IPS-11a (cell line): ENCODE data around the gene PITPNB.

Experiments
- H3K4me3 ChIP-seq: one replicate; pipeline ENCODE4 v1.5.1; 2013; ENCODE audit warnings: low read depth, low read length, control low read depth

The PITPNB gene

DNA sequence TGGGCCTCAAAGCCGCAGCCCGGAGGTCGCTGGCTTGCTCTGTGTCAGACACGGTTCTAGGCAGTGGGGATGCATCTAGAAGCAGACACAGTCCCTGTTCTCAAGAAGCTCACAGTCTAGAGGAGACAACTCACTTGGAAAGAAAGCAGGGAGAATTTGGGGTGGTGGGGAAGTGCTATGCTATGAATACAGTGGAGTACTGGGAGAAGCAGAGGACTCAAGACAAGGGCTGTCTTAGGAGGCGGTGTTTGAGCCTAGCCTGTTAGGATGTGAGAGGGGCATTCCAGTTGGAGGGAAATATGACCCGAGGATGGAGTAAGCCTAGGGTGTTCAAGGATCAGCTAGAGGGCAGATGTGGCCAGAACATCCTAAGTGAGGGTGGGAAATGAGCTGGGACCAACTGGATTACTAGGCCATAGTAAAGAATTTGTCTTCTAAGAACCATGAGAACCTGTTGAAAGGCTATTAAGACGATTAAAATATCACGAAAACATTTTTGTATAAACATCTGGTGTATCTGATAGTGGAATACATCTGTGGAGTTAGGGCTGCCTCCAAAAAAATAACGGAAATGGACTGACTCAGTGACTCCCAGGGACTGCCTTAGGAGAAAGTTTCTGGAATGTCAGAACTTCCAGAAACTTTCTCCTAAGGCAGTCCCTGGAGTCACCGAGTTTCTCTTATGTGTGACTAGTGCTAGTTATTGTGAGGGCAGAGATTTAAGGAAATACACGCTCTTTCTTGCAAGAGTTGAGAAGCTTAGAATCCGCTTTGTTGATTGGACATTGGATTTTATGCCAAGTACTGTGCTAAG lies 1.1 kb upstream of the PITPNB start:
- H3K4me3 ChIP-seq = peak overlapping the region; percentile 49

GRCh38 chr22:27918341-27919221 lies 475 bp downstream of the PITPNB start:
- H3K4me3 ChIP-seq = peak overlapping the region; percentile 87

- H3K4me3 ChIP-seq = no peak overlapping the region
Measured at GRCh38 chr22:27915986-27916385, 3.1 kb downstream of the PITPNB start.

- H3K4me3 ChIP-seq = no peak overlapping the region
Measured at GRCh38 chr22:27913162-27913741, 5.8 kb downstream of the PITPNB start.

DNA sequence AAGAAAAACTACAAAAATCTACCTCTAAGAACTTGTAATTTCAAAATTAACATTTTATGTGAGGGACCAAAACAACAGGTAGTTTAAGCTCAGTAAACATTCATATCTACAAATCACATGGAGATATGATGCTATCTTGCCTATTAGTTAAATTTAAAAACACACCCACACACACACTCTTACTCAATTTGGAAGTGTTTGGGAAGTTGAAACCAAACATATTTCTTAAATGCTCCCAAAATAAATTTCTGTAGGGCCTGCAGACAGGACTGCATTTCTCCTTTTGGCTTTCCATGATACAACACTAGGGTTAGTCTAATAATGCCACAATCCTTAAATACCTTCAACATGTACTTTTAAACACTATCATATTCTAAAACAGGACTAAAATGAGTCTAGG lies 7.0 kb downstream of the PITPNB start:
- H3K4me3 ChIP-seq = no peak overlapping the region

DNA sequence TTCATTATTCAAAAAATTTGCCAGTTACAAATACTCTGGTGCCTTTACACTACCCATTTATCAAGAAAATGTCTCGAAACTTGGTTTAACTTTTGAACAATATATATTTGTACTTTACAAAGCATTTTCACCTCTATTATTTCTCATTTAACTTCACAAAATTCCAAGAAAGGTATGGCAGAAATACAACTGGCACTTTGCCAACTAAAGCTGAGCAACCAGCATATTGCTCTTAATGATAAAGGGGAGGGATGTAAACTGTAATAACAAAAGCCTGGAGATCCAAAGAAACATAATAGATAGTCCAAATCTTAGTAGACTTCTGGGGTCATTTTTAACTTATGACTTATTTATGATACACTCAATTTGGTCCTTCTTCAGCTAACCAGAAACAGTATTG lies 7.7 kb downstream of the PITPNB start:
- no peak overlapping the region for H3K4me3 ChIP-seq

DNA sequence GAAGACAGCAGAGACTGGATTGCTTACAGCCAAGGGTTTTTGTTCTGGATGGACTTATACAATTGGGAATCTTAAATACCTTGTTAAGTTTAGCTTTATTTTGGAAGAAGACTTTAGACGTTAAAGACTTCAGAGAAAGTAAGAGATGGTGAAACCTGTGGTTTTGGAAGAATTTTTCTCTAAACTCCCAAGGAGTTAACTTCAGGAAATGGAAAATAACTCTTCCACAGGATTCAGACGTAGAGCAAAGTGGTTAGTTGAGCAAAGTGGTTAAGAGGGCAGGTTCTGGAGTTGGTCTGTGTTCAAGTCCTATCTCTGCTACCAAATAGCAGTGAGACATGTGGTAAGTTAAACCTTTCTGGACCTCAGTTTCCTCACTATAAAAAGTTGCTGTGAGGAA lies 12.8 kb downstream of the PITPNB start:
- H3K4me3 ChIP-seq = no peak overlapping the region

DNA sequence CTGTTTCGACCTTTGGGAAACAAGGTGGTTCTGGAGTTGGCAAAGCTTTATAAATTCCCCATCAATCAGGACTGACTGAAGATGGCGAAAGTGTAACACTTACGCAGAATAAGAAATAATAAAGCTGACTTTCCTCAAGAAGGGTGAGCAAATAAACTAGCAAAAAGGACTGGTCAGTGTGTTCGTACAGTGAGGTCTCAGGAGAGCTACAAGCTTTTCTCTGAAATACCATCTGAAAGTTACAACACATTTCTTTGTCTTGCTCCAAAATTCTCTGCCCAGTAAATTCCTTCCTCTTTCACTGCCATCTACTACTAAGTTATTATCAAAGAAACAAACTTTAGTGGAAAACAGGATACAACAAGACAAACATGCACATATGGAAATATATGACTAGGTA lies 13.4 kb downstream of the PITPNB start:
- H3K4me3 ChIP-seq = no peak overlapping the region

GRCh38 chr22:27903805-27904473 lies 15.1 kb downstream of the PITPNB start:
- no peak overlapping the region for H3K4me3 ChIP-seq

GRCh38 chr22:27900153-27900552 lies 18.9 kb downstream of the PITPNB start:
- no peak overlapping the region for H3K4me3 ChIP-seq

DNA sequence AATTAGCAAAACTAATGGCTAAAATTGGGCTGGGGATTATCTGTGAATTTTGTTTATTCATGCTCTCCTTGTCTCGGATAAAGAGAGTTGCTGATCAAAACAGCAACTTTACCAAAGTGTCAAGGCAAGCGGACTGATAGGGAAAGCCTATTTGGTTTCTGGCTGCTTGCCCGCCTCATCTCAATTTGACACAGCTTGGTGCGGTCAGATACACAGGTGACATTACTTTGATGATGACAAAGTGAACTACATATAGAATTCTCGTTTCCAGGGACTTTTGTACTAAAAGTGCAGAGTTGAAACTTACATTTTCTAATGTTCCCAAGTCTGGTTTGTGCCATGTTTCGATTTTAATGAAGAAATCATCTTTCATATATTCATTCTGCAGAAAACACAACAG lies 22.8 kb downstream of the PITPNB start:
- no peak overlapping the region for H3K4me3 ChIP-seq

GRCh38 chr22:27895600-27895999 lies 23.5 kb downstream of the PITPNB start:
- no peak overlapping the region for H3K4me3 ChIP-seq

DNA sequence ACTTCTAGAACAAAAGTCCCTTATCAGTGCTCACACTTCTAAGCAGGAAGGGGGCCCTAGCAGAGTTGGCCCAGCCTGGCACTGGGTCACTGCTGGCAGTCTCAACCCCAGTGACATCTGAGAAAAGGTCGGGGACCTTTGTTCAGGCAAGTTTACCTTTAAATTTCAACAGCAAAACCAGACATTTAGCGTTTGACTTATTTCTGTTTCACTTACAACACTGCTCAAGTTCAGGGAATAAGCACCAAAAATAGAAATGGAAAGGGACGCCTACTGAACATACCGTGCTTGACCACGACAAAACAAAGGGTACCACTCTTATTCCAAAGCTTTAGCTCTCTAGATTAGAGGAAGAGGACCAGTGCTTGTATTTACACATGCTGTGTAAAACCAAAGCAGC lies 26.2 kb downstream of the PITPNB start:
- no peak overlapping the region for H3K4me3 ChIP-seq

- no peak overlapping the region for H3K4me3 ChIP-seq
Measured at GRCh38 chr22:27892064-27892463, 27.0 kb downstream of the PITPNB start.

DNA sequence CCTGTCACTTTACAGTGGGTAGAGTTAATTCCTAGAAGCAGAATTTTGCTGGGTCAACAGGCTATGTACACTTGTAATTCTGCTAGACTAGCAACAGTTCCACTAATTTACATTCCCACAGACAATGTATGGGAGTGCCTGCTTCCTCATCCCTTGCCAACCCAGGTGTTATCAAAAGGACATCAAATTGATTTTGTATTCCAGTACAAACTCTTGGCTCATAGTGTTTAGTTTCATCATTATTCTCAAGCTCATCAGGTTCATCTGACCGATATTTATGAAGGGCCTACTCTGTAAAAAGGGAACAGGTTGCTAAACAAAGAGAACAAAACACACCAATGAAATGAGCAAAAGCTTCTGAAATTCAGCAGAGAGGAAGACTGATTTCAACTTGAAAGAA lies 30.7 kb downstream of the PITPNB start:
- H3K4me3 ChIP-seq = no peak overlapping the region

- no peak overlapping the region for H3K4me3 ChIP-seq
Measured at GRCh38 chr22:27886843-27887151, 32.3 kb downstream of the PITPNB start.

DNA sequence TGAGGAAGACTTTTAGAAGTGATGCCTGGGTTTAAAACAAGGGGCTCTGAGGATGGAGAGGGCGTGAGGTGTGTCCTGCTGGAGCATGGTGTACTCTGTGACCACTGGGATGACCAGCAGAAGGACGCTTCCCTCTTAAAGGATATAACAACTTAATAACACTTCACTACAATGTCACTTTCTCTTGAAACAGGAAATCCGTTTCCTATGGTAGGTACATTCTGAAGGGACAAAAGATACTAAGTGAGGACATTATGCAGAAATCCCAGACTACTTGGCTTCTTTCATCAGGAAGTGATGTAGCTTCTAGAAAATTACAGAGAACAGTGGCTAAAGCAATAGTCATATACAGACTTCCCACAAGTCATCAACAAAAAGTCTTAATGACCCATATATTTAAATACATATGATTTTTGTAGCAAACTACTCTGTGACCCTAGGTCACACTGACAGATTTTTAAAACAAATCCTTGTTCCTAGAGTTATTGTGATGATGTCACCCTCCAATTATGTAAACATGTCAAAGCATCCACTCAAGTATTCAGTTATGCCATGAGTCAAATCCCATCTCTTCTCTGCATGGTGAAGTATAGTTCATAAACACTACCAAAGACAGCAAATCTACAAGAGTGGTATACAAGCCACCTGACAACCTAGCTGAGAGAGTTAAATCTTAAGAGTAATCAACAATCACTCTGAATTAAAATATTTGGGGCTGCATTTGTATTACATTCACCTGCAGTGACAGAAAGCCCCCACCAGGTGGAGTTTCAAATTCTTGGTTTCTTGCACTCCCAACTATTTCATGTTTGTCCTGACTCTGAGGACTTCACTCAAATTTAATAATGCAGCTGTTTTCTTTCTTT lies 32.8 kb downstream of the PITPNB start:
- H3K4me3 ChIP-seq = no peak overlapping the region

GRCh38 chr22:27883656-27884350 lies 35.3 kb downstream of the PITPNB start:
- H3K4me3 ChIP-seq = no peak overlapping the region

- H3K4me3 ChIP-seq = no peak overlapping the region
Measured at GRCh38 chr22:27882507-27883290, 36.4 kb downstream of the PITPNB start.
